Measurements from ENCODE around the gene HSPA5.

GRCh38 chr9:125200216-125201047, 40.7 kb downstream of the HSPA5 start, which contains the start of gene RABEPK:
- TF ChIP-seq CTCF (IDR thresholded peaks at IDR 0.05) = peak in 1 of 6 experiments; percentile 8
- peak; percentile 89 to 91 for TF ChIP-seq POLR2AphosphoS5 (IDR thresholded peaks at IDR 0.05)
- peak; percentile 52 to 88 (median 75) for TF ChIP-seq POLR2A (IDR thresholded peaks at IDR 0.05)
- peak in 1 of 4 donors; percentile 12 for TF ChIP-seq EP300 (IDR thresholded peaks at IDR 0.05)
